ENCODE data around the gene KLHL6. TPM values are rescaled to one million over a fixed set of nuclear protein-coding genes. Genes with fewer than 3 reads are reported as not detected.

KLHL6 gene
- total and polyA plus RNA-seq, 12 donors = 0.47 to 5.1 (median 0.89) TPM

DNA sequence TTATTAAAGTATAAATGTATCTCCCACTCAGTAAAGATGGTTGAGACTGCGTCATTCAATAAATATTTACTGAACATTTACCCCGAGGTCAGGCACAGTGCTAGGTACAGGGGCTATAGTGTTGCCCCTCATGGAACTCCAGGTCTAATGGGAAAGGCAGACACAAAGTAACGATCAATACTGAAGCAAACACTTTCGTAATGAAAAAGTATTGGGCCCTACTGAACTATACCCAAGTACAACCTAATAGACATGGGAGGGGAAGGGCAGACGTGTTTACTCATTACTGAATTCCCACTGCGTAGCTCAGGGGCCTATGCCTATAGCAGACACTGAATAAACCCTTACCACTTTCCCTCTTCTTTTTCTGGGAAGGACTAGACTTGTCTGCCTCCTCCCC lies 56.9 kb downstream of the KLHL6 start:
- H3K9me3 ChIP-seq = peaks cover 0 to 10% (median 0%) of the 10 kb centered on the region in 11 donors
- H3K27me3 ChIP-seq = no peaks in the 10 kb centered on the region
- DNase-seq (no peak), ATAC-seq (no peak)
- WGBS, 2 donors = 92 to 95% methylated on average over 6 of the region's 6 CpGs
- no peak overlapping the region for H3K27ac ChIP-seq
- TF ChIP-seq, protein P1, sequence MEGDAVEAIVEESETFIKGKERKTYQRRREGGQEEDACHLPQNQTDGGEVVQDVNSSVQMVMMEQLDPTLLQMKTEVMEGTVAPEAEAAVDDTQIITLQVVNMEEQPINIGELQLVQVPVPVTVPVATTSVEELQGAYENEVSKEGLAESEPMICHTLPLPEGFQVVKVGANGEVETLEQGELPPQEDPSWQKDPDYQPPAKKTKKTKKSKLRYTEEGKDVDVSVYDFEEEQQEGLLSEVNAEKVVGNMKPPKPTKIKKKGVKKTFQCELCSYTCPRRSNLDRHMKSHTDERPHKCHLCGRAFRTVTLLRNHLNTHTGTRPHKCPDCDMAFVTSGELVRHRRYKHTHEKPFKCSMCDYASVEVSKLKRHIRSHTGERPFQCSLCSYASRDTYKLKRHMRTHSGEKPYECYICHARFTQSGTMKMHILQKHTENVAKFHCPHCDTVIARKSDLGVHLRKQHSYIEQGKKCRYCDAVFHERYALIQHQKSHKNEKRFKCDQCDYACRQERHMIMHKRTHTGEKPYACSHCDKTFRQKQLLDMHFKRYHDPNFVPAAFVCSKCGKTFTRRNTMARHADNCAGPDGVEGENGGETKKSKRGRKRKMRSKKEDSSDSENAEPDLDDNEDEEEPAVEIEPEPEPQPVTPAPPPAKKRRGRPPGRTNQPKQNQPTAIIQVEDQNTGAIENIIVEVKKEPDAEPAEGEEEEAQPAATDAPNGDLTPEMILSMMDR (IDR thresholded peaks at IDR 0.05) = no peak
- H3K4me1 ChIP-seq = peaks cover 0 to 3% (median 0%) of the 10 kb centered on the region in 9 donors
- H3K36me3 ChIP-seq = peaks cover 0 to 55% (median 0%) of the 10 kb centered on the region in 9 donors
- intact Hi-C loops (cut with DNase I) = loop anchor here in 1 of 10 donors (10.0 kb wide), 1 partner anchor 266 kb away; no protein-coding TSS in a partner anchor
- no peak overlapping the region for H3K4me3 ChIP-seq

DNA sequence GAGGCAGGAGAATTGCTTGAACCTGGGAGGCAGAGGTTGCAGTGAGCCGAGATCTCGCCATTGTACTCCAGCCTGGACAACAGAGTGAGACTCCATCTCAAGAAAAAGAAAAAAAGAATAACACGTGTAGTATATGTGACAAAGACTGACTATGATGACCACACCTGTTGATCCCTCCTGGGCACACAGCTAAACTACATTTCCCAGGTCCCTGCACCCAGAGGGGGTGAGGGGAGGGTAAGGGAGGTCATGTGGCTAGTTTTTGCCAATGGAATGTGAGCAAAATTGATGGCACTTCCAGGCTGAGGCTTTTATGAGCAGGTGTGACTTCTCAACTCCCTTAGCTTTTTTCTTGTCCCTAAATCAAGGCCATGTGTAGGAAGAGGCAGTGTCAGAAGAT lies 58.2 kb downstream of the KLHL6 start:
- H3K9me3 ChIP-seq = peaks cover 0 to 10% (median 0%) of the 10 kb centered on the region in 11 donors
- no peak overlapping the region for H3K27ac ChIP-seq
- ATAC-seq = no peak
- WGBS, 2 donors = 94 to 96% methylated on average over 3 of the region's 3 CpGs
- intact Hi-C loops (cut with DNase I) = loop anchor here in 1 of 10 donors (10.0 kb wide), 1 partner anchor 267 kb away; no protein-coding TSS in a partner anchor
- H3K4me1 ChIP-seq = no peaks in the 10 kb centered on the region
- no peak overlapping the region for H3K4me3 ChIP-seq
- H3K36me3 ChIP-seq = peaks cover 0 to 56% (median 0%) of the 10 kb centered on the region in 9 donors
- no peak for DNase-seq
- TF ChIP-seq, protein P1 (IDR thresholded peaks at IDR 0.05) = no peak
- no peaks in the 10 kb centered on the region for H3K27me3 ChIP-seq

DNA sequence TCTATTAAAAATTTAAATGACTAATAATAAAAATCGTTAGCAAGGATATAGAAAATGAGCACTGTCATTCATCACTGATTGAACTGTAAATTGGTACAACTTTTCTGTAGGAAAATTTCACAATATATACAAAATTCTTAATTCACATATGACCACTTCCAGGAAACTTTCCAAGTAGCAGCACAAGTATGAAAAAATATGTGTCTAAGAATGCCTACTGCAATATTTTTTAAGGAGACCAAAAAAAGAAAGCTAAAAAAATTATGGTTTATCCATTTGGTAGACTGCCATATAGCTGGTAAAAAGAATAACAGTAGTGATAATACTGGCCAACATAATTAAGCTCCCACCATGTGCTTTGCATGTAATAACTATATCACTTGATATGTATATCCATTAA lies 59.2 kb downstream of the KLHL6 start:
- no peaks in the 10 kb centered on the region for H3K4me1 ChIP-seq
- H3K4me3 ChIP-seq = no peak overlapping the region
- TF ChIP-seq, protein P1 (IDR thresholded peaks at IDR 0.05) = no peak
- intact Hi-C loops (cut with DNase I) = loop anchor here in 1 of 10 donors (10.0 kb wide), 1 partner anchor 268 kb away; no protein-coding TSS in a partner anchor
- no peak overlapping the region for H3K27ac ChIP-seq
- H3K9me3 ChIP-seq = peaks cover 0 to 10% (median 0%) of the 10 kb centered on the region in 11 donors
- 89 to 94% methylated on average over 1 of the region's 1 CpG for WGBS, 2 donors
- H3K27me3 ChIP-seq = no peaks in the 10 kb centered on the region
- DNase-seq = no peak
- peaks cover 0 to 66% (median 0%) of the 10 kb centered on the region in 9 donors for H3K36me3 ChIP-seq
- ATAC-seq = no peak

DNA sequence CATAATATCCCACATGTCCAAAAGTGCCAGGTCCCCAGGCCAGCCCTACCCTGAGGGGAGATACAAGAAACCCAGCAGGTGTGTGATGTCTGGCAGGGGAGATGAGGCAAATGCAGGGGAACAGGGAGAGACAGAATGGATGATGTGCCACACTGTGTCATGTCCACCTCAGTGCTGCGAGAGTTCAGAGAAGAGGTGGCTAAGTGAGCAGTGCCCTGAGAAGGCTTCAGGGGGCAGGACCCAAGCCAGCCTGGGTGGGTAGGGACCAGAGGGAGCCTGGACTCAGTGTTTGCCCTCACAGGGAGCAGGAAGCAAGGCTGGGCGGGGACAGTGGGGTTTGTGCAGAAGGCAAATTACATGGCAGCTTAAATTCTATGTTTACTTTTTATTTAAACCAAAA lies 61.2 kb downstream of the KLHL6 start:
- Histone ChIP-seq H3K4me3 (no peak overlapping the region), H3K27ac (no peak overlapping the region), H3K9me3 (peaks cover 0 to 10% (median 0%) of the 10 kb centered on the region in 11 donors), H3K36me3 (peaks cover 0 to 62% (median 0%) of the 10 kb centered on the region in 9 donors), H3K4me1 (peaks cover 0 to 15% (median 9%) of the 10 kb centered on the region in 9 donors), H3K27me3 (no peaks in the 10 kb centered on the region)
- WGBS, 2 donors = 94 to 95% methylated on average over 2 of the region's 2 CpGs
- DNase-seq (no peak), ATAC-seq (no peak)
- TF ChIP-seq, protein P1 (IDR thresholded peaks at IDR 0.05) = no peak
- intact Hi-C loops (cut with DNase I) = loop anchor here in 1 of 10 donors (10.0 kb wide), 1 partner anchor 270 kb away; no protein-coding TSS in a partner anchor
